SHP77 treated with DMSO at 0.1 percent for 48 hours (cell line): ENCODE results near the gene FPR1.

Source experiments
- DNase-seq: peaks from one replicate; lab custom pipeline; 2025; lab: John Stamatoyannopoulos, UW

FPR1 gene

GRCh38 chr19:51751655-51752054 lies at the start of gene FPR1:
FPR1 (minus strand) TSS chr19:51751878; CDS start chr19:51746994, 4,884 bp downstream.
- no peak for DNase-seq

DNA sequence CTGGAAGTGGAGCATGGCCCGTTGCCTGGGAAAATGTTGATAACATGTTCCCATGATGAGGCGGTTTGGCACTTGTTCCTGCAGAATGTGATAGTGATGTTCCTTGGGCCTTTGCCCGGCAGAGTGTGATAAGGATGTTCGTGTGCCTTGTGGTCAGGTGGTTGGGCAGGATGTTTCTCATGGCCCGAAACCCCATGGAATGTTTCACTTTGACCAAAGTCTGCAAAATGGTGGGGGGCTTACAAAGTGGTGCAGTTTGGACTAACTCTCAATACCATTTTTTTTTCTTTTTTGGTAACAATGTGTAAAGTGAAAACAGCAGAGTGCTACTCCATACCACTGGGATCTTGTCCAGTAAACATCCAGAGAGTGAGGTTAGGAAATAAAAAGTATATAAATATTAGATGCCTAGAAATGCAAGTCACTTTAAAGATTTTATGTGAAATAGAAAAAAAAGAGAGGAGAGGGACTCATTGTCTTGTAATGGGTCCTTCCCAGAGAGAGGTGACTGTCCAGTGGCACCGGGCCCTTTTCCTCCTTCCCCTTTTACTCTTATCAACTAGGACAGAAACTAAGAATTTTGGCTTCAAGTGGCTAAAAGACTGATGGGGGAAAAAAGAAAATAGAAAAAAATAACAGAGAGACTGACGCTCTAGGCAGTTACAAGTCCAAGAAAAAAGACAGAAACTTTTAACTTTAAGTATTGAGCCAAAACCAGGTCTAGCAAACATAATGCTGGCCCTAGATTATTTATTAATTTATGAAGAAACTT lies 49.0 kb upstream of the FPR1 start:
- DNase-seq, result no peak

DNA sequence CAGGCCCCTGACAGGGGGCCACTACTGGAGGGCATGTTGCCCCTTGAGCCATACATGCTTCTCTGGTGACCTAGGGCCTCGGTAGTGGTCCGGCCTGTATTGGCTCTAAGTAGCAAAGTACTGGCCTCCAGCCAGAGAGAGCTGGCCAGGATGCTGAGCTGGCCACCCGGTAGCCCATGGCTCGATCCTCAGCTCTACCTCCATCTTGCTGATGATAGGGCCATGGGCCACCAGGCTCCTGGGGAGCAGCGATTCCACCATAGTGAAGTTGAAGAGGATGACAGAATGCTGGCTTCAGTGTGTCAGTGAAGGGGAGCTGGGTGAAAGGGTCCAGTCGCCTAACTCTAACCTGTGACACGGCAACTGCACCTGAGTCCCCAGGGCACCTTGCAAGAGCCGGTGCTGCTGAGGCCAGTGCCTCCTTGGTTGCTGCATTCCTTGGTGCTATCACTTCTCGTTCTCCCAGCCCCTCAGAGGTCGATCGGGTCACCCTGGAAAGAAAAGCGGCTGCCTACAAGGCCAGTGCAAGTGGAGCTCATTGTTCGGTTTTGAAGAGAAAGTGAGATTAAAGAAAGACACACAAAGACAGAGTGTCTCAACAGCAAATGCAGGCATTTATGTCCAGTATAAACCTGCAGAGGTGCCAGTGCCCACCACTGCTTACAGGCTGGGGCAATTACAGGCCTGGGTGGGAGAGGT lies 48.2 kb upstream of the FPR1 start:
- DNase-seq, result no peak

DNA sequence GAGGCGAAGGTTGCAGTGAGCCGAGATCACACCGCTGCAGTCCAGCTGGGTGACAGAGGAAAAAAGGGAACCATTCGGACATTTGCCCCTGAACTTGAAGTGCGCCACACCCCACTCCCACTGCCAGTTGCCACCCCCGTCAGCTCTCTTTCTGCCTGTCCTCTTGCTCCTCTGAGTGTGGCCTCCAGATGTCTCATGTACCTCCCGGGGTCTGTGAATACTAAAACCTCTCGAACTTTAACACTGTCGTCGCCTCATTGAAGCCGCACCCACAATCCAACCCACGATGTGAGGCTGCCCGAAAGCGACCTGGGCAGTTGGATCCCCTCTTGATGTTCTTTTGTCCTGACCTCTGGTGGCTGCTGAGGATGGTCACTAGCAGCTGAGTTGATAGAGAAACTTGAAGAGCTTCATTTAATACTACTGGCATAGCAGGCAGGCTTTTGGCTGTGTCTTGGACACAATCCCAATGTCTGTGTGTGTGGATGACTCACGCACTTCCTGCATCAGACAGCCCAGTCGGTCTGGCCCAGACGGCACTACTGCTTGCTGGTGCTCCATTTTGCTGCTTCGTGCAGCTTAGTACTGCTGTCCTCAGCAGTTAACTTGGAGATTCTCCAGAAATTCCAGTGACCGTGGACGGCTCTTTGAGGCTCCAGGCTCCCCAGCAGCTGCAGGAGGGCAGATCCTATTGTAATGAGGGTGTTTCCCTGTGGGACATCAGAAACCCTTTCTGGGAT lies 47.5 kb upstream of the FPR1 start:
- no peak for DNase-seq

DNA sequence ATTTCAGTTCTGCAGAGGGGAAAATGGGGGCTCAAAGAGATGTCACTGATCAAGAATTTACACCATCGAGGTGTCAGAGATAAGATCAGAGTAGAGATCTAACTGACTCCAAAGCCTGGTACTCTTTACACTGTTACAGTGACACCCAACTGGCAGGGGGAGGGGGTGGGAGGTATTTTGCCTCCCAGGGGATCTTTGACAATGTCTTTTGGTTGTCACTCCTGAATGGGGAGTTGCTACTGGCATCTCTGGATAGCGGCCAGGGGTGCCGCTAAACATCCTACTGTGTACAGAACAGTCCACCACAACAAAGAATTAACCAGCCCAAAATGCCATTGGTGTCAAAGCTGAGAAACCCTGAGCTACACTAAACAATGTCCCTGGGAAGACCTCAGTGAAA lies 46.4 kb upstream of the FPR1 start:
- DNase-seq, result no peak

GRCh38 chr19:51797480-51797879 lies 45.8 kb upstream of the FPR1 start:
- DNase-seq, result no peak

GRCh38 chr19:51796195-51796679 lies 44.6 kb upstream of the FPR1 start:
- DNase-seq, result no peak

- DNase-seq, result no peak
Measured at GRCh38 chr19:51794885-51795490, 43.3 kb upstream of the FPR1 start, which contains the start of gene FPR3. FPR3 (plus strand) TSS chr19:51795157; CDS start chr19:51823749, 28,592 bp downstream.

DNA sequence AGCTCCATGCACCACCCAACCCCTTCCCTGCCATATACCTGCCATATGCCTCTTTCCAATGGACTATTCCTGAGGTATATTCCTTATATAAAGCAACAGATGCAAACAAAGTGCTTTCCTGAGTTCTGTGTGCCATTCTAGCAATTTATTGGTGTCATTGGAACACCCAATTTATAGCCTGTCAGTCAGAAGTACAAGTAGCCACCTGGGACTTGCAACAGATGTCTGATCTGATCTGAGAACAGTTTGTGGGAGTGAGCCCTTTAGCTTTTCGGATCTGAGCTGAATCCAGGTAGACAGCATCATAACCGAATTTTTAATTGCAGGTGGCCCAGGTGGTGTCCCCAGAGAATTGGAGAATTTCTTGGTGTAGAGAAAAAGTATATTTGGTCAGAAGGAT lies 42.3 kb upstream of the FPR1 start:
- no peak for DNase-seq

DNA sequence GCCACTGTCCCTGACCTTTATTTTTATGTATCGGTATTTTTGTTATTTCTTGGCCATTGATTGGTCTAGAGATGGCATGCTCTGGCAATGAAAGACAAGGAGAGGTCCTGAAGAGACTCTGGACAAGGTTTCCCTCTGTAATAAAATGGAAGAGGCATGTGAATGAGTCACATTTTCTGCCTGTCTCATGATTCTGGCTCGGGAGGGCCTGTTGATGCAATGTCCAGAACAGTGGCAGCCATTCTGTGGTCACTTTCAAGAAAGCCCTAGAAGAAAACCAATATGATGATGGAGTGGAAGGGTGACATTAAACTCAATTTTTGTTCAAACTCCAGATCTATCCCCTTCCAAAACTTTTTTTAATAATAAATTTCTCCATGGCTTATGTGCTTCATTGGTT lies 41.3 kb upstream of the FPR1 start:
- DNase-seq, result no peak

GRCh38 chr19:51789061-51789795 lies 37.5 kb upstream of the FPR1 start:
- no peak for DNase-seq

GRCh38 chr19:51788029-51788428 lies 36.4 kb upstream of the FPR1 start:
- DNase-seq, result no peak

DNA sequence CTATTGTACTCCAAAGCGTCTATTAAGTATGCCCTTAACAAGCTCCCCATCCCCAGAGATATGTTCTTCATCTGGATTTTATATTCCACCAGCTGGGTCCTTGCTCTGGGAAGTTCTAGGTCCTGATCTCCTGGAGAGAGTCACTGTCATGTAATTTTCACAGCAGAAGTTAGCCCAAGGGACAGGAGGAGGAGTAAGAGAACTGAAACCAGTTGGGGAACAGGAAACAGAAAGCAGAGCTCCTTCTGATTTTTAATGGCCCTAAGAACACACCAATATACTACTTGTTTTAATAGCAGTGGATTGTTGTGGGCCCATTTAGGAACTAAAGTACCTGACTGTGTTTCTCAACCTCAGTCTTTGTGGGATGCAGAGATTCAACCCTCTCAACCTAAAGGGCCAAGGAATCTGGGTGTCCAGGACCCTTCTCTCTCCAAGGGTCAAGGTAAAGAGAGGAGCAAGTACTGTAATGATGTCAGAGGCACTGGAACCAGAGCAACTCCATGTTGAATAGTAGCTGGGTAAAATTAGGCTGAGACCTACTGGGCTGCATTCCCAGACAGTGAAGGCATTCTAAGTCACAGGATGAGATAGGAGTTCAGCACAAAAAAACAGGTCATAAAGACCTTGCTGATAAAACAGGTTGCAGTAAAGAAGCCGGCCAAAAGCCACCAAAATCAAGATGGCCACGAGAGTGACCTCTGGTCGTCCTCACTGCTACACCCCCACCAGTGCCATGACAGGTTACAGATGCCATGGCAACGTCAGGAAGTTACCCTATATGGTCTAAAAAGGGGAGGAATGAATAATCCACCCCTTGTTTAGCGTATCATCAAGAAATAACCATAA lies 35.2 kb upstream of the FPR1 start:
- DNase-seq, result no peak

DNA sequence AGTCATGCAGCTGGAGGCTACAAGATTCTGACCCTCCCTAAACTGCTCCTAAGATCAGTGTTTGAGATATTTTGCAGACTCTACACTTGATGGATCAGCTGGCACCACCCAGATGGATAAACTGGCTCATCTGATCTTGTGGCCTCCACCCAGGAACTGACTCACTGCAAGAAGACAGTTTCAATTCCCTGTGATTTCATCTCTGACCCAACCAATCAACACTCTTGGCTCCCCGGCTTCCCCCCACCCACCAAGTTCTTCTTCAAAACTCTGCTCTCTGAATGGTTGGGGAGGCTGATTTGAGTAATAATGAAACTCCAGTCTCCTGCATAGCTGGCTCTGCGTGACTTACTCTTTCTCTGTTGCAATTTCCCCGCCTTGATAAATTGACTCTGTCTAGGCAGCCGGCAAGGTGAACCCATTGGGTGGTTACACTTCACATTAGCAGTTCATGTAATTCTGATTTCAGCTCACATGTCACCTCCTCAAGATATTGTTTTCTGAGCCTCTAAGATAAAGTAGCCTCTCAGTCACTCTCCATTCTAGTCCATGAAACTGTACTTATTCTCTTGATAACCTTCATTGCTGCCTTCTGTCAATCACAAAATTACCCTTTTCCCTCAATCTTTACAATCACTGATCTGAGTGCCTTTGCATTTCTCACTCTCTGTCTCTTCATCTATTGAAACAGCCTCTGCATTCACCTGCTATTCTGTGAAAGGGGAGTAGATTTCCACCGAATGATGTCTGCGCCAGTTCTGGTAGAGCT lies 33.4 kb upstream of the FPR1 start:
- no peak for DNase-seq

GRCh38 chr19:51784109-51784785 lies 32.6 kb upstream of the FPR1 start:
- no peak for DNase-seq

DNA sequence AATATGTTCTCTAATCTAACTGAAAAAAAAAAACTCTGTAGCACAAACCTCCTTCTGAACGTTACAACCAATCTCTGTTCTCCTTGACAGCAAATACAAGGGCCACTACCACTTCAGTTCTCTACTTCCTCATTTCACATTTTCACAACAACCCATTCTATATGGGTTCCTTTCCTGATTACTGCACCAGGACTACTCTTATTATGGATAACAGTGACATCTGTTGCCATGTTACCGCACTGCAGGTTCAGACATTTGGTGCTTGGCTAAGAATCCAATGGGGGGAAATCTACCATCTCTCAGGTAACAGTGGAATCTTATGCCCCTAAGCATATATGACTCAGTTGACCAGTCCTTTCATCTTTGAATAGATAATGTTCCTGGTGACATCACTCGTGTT lies 31.7 kb upstream of the FPR1 start:
- DNase-seq, result no peak

DNA sequence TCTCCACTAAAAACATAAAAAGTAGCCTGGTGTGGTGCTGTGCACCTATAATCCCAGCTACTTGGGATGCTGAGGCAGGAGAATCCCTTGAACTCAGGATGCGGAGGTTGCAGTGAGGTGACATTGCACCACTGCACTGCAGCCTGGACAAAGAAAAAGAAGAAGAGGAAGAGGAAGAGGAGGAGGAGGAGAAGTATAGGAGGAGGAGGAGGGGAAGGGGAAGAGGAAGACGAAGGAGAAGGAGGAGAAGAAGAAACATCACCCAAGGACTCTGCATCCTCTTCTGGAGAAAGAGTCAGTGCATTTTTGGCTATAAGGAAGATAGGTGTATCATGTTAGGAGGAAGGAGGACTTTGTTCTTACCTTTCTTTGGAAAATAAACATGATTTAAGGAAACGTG lies 30.3 kb upstream of the FPR1 start:
- no peak for DNase-seq

- DNase-seq, result no peak
Measured at GRCh38 chr19:51780270-51780669, 28.6 kb upstream of the FPR1 start.

DNA sequence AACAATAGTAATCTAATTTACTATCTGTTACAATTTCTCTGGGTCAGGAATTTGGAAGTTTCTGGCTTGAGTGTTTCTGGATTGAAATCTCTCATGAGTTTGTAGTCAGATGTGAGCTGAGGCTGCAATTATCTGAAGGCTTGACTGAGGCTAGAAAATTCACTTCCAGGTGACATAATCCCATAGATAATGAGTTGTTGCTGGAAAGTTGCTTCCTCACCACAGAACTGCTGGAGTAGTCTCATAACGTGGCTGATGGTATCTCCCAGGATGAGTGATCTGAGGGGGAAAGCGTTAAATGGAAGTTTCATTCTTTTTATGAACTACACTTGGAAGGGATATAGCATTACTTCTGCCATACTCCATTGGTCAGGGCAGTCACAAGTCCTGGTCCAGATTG lies 28.0 kb upstream of the FPR1 start:
- DNase-seq, result no peak
